ENCODE measurements around the gene FAT2. TPM values are rescaled to one million over a fixed set of nuclear protein-coding genes. Genes with fewer than 3 reads are reported as not detected.

Gene FAT2
- total RNA-seq, 1 donor from 2014 or later: 0.41 TPM

DNA sequence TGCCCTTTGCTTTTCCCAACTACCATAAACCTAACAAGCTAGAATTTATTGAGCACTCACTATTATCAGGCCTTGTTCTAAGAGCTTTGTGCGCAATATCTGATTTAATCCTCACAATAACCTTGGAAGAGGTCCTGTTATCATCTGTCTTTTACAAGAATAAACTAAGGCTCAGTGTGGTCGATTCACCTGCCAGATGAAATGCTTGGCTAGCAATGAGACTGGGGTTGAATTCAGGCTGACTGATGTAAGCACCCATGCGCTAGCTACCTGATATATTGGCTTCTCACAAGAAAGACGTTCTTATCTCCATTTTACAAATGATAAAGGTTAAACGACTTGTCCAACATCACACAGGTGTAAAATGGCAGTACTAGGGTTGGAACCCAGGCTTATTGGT lies 37.4 kb downstream of the FAT2 start:
- no peak for ATAC-seq

GRCh38 chr5:151553130-151553670 lies 37.9 kb downstream of the FAT2 start:
- TF ChIP-seq CTCF (IDR thresholded peaks at IDR 0.05): no peak
- no peak overlapping the region for H3K27ac ChIP-seq
- intact Hi-C loops (cut with DNase I): no loop called here
- H3K4me3 ChIP-seq: no peak overlapping the region
- no peaks in the 10 kb centered on the region for H3K9me3 ChIP-seq
- no peaks in the 10 kb centered on the region for H3K4me1 ChIP-seq
- DNase-seq (no peak), ATAC-seq (no peak)
- no peaks in the 10 kb centered on the region for H3K27me3 ChIP-seq
- no peaks in the 10 kb centered on the region for H3K36me3 ChIP-seq

More for the DNA sequence above, 37.4 kb downstream of the FAT2 start:
- no peak overlapping the region for H3K4me3 ChIP-seq
- intact Hi-C loops (cut with DNase I): no loop called here
- TF ChIP-seq CTCF (IDR thresholded peaks at IDR 0.05): no peak
- no peak overlapping the region for H3K27ac ChIP-seq
- no peaks in the 10 kb centered on the region for H3K27me3 ChIP-seq
- H3K9me3 ChIP-seq: no peaks in the 10 kb centered on the region
- H3K4me1 ChIP-seq: no peaks in the 10 kb centered on the region
- H3K36me3 ChIP-seq: no peaks in the 10 kb centered on the region
- no peak for DNase-seq

DNA sequence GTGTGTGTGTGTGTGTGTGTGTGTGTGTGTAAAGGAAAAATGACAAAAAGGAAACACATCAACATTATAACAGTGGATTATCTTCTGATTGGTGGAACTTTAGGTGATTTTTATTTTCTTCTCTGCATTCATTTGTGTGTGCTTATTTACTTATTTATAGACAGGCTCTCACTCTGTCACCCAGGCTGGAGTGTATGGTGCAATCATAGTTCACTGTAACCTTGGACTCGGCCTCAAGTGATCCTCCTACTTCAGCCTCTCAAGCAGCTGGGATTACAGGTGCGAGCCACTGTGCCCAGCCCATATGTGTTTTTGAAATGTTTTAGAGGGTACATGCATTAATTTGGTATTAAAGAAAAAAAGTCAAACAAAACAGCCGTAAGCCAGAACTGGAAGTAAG lies 39.1 kb downstream of the FAT2 start:
- Histone ChIP-seq H3K27ac (no peak overlapping the region), H3K4me1 (no peaks in the 10 kb centered on the region), H3K4me3 (no peak overlapping the region), H3K27me3 (no peaks in the 10 kb centered on the region), H3K36me3 (no peaks in the 10 kb centered on the region), H3K9me3 (no peaks in the 10 kb centered on the region)
- intact Hi-C loops (cut with DNase I): no loop called here
- no peak for DNase-seq
- ATAC-seq: no peak
- no peak for TF ChIP-seq CTCF (IDR thresholded peaks at IDR 0.05)

DNA sequence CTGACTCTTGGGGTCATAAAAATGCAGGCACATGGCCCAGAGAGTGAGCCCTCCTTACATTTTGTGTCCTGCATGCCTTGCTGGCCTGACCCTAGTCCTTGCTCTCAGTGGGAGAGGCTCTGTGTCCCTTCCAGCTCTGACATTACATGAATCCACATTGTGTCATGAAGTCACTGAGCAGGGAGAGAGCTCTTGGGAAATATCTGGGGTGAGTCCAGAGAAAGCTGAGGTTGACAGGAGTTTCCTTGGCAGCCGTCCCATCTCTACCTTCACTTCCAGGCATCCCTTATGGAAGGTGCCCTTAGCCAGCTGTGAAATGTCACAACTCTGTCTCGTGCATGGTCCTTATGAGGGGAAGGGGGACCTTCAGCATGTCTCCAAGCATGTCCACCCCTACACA lies 41.0 kb downstream of the FAT2 start:
- intact Hi-C loops (cut with DNase I): no loop called here
- H3K4me3 ChIP-seq: no peak overlapping the region
- H3K4me1 ChIP-seq: no peaks in the 10 kb centered on the region
- DNase-seq (no peak), ATAC-seq (peak; percentile 16)
- H3K27ac ChIP-seq: no peak overlapping the region
- no peaks in the 10 kb centered on the region for H3K27me3 ChIP-seq
- no peak for TF ChIP-seq CTCF (IDR thresholded peaks at IDR 0.05)
- no peaks in the 10 kb centered on the region for H3K9me3 ChIP-seq
- H3K36me3 ChIP-seq: no peaks in the 10 kb centered on the region

- TF ChIP-seq CTCF (IDR thresholded peaks at IDR 0.05): no peak
- H3K27me3 ChIP-seq: no peaks in the 10 kb centered on the region
- ATAC-seq (no peak), DNase-seq (no peak)
- no peak overlapping the region for H3K27ac ChIP-seq
- no peaks in the 10 kb centered on the region for H3K9me3 ChIP-seq
- H3K4me1 ChIP-seq: no peaks in the 10 kb centered on the region
- H3K36me3 ChIP-seq: no peaks in the 10 kb centered on the region
- intact Hi-C loops (cut with DNase I): no loop called here
- H3K4me3 ChIP-seq: no peak overlapping the region
Measured at GRCh38 chr5:151549713-151550112, 41.4 kb downstream of the FAT2 start.

DNA sequence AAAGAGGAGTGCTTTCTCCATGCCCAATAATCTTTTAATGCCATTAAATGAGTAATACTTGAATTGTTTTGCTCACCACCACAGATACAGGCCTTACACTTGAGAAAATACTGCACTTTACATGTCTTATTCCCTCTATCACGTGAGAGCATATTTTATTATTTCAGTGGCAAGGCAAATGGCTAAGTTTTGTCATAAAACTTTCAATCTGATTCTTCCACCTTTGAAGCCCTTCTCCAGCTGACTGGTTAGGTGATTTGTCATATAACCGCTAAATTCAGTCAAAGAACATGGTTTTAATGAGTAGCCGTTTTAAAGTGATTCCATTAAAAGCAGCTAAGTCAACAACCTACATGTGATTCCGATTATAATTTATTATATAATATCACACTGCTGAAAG lies 43.8 kb downstream of the FAT2 start:
- intact Hi-C loops (cut with DNase I): no loop called here
- ATAC-seq (no peak), DNase-seq (no peak)
- Histone ChIP-seq H3K27ac (no peak overlapping the region), H3K36me3 (no peaks in the 10 kb centered on the region), H3K27me3 (no peaks in the 10 kb centered on the region), H3K4me1 (no peaks in the 10 kb centered on the region), H3K9me3 (no peaks in the 10 kb centered on the region), H3K4me3 (no peak overlapping the region)
- TF ChIP-seq CTCF (IDR thresholded peaks at IDR 0.05): no peak

Data from upper lobe of right lung (tissue), 1 donor.